Uterus (tissue), 4 donors: ENCODE measurements around the gene TMEM143. TPM values are rescaled to one million over a fixed set of nuclear protein-coding genes. Genes with fewer than 3 reads are reported as not detected.

ENCODE experiments used
- DNase-seq, 2 donors: peaks; one replicate each; pipeline ENCODE4 v3.0.0-alpha.2; 2019 to 2020
- H3K27ac ChIP-seq, 2 donors: fragments of 200-600 bp; sonication (generic); 1 replicate in 1 of 2; 2 replicates in 1 of 2; pipeline ENCODE4 v1.5.1; 2016 to 2018
- H3K27me3 ChIP-seq, 2 donors: fragments of 200-600 bp; sonication (generic); one replicate each; pipeline ENCODE4 v1.5.1; 2018 to 2019; ENCODE audit warnings: control low read depth in 1 of 2
- H3K36me3 ChIP-seq, 2 donors: fragments of 200-600 bp; sonication (generic); one replicate each; pipeline ENCODE4 v1.5.1; 2019; ENCODE audit warnings: control low read depth in 1 of 2
- H3K4me1 ChIP-seq, 2 donors: fragments of 200-600 bp; sonication (generic); one replicate each; pipeline ENCODE4 v1.5.1; 2018 to 2019; ENCODE audit warnings: control low read depth in 1 of 2
- H3K4me3 ChIP-seq, 2 donors: fragments of 200-600 bp; sonication (generic); 1 replicate in 1 of 2; 2 replicates in 1 of 2; pipeline ENCODE4 v1.5.1; 2018 to 2019; ENCODE audit warnings: mild to moderate bottlenecking in 1 of 2
- H3K9me3 ChIP-seq, 2 donors: fragments of 200-600 bp; sonication (generic); one replicate each; pipeline ENCODE4 v1.5.1; 2019; ENCODE audit warnings: control low read depth in 1 of 2
- CTCF ChIP-seq, 4 experiments: fragments of 200-600 bp in 2 of 4; fragments of 450-650 bp in 2 of 4; sonication (generic) in 2 of 4; IDR thresholded peaks; one replicate each; pipeline ENCODE4 v1.5.1; 2016 to 2019; ENCODE audit warnings: antibody characterized with exemption in 4 of 4, mild to moderate bottlenecking in 2 of 4, moderate library complexity in 1 of 4
- POLR2A ChIP-seq, 2 donors: fragments of 450-650 bp; IDR thresholded peaks; one replicate each; pipeline ENCODE4 v1.6.1; 2016; ENCODE audit warnings: antibody characterized with exemption in 2 of 2, mild to moderate bottlenecking in 1 of 2, moderate library complexity in 1 of 2
- intact Hi-C: fragments of 100-400 bp; cut with DNase I; formaldehyde crosslinking; loops from one replicate; pipeline ENCODE4 v1.15.1; 2023; ENCODE audit warnings: low total_unique reads
- total RNA-seq, 4 donors: library from RNA; depleted of rRNA in 3 of 4; stranded (reverse); fragments of >200 nt in 3 of 4; gene quantifications; one replicate each; pipeline versions ENCODE4 v1.1.0 to v1.2.4, GENCODE V29; 2014 to 2023
- donor health status: DM: yes; HTN: yes; CAD: no.

The TMEM143 gene
- total RNA-seq, 4 donors from 2014 or later = 0.88 to 6.7 (median 5.8) TPM

- no peaks in the 10 kb centered on the region for H3K9me3 ChIP-seq
- TF ChIP-seq POLR2A (IDR thresholded peaks at IDR 0.05) = no peak
- no peak for TF ChIP-seq CTCF (IDR thresholded peaks at IDR 0.05)
- peak overlapping the region; percentile 85 to 91 for H3K27ac ChIP-seq
- H3K4me1 ChIP-seq = peaks cover 5 to 11% of the 10 kb centered on the region in 2 donors
- no peaks in the 10 kb centered on the region for H3K36me3 ChIP-seq
- intact Hi-C loops = no loop called here
- H3K27me3 ChIP-seq = no peaks in the 10 kb centered on the region
- DNase-seq = peak in 1 of 2 donors; percentile 60
- H3K4me3 ChIP-seq = no peak overlapping the region
Observed at GRCh38 chr19:48329167-48329891, 34.4 kb downstream of the TMEM143 start.

GRCh38 chr19:48325265-48325910 is 38.4 kb downstream of the TMEM143 start, which contains the start of gene EMP3:
TSS of gene EMP3 (plus strand) at chr19:48325552. CDS start at chr19:48326845, 1,293 bp downstream.
- TF ChIP-seq CTCF (IDR thresholded peaks at IDR 0.05) (no peak), POLR2A (IDR thresholded peaks at IDR 0.05) (peak; percentile 54 to 67)
- Histone ChIP-seq H3K4me1 (no peaks in the 10 kb centered on the region), H3K4me3 (peak within 1 kb of the TSS; percentile 50 to 80), H3K9me3 (no peaks in the 10 kb centered on the region), H3K27ac (peak within 1 kb of the TSS; percentile 97 to 100), H3K36me3 (no peaks in the 10 kb centered on the region), H3K27me3 (no peaks in the 10 kb centered on the region)
- DNase-seq = peak; percentile 88 to 91
- intact Hi-C loops = no loop called here

GRCh38 chr19:48321622-48322591 is 41.8 kb downstream of the TMEM143 start:
- intact Hi-C loops = no loop called here
- TF ChIP-seq POLR2A (IDR thresholded peaks at IDR 0.05) = peak; percentile 68 to 85
- TF ChIP-seq CTCF (IDR thresholded peaks at IDR 0.05) = peak in 2 of 4 experiments; percentile 1 to 40
- H3K4me1 ChIP-seq = no peaks in the 10 kb centered on the region

GRCh38 chr19:48321372-48321621 is 42.4 kb downstream of the TMEM143 start:
- Histone ChIP-seq H3K27ac (peak overlapping the region; percentile 97 to 100), H3K36me3 (no peaks in the 10 kb centered on the region), H3K9me3 (no peaks in the 10 kb centered on the region), H3K4me1 (no peaks in the 10 kb centered on the region), H3K4me3 (peak overlapping the region; percentile 54 to 75), H3K27me3 (no peaks in the 10 kb centered on the region)
- TF ChIP-seq POLR2A (IDR thresholded peaks at IDR 0.05) (peak in 1 of 2 donors; percentile 44), CTCF (IDR thresholded peaks at IDR 0.05) (no peak)
- intact Hi-C loops = no loop called here
- peak; percentile 97 to 99 for DNase-seq

More at GRCh38 chr19:48321622-48322591, 41.8 kb downstream of the TMEM143 start:
- DNase-seq = peak; percentile 99
- Histone ChIP-seq H3K27me3 (no peaks in the 10 kb centered on the region), H3K27ac (peak overlapping the region; percentile 97 to 100), H3K36me3 (no peaks in the 10 kb centered on the region), H3K9me3 (no peaks in the 10 kb centered on the region), H3K4me3 (peak overlapping the region; percentile 54 to 75)
